K562 (cell line): Measurements from ENCODE around the gene A2ML1. TPM values are rescaled to one million over a fixed set of nuclear protein-coding genes. Genes with fewer than 3 reads are reported as not detected.
A peak's percentile ranks its signal among the peaks of the same experiment; 100 is the strongest.

ENCODE experiments used
- ATAC-seq: fragments of 200-7000 bp; cut with Tn5 transposase; 3 replicates; pipeline ENCODE4 v1.9.1; 2020; ENCODE audit warnings: moderate library complexity
- BruUV-seq: library from RNA; stranded (reverse); fragments of 400-500 nt; replicated peaks from 2 replicates; lab custom pipeline; 2021; lab: Mats Ljungman, UMichigan
- CTCF ChIA-PET: fragments of 300-600 bp; formaldehyde crosslinking; extraction: SDS; loops from one replicate; lab custom pipeline; 2021; ENCODE audit warnings: low intra/inter-chr PET ratio; lab: Yijun Ruan, JAX
- POLR2A ChIA-PET: fragments of 300-600, 350-650 bp; sonication (Branson Sonifier 250); formaldehyde crosslinking; extraction: SDS; loops from one replicate; lab custom pipeline; 2021; ENCODE audit warnings: antibody characterized with exemption, inconsistent platforms; lab: Yijun Ruan, JAX
- DNase-seq, 4 experiments: peaks; one replicate each; pipeline versions ENCODE4 v3.0.0 to v3.0.0-alpha.2; 2011 to 2018; ENCODE audit warnings: low spot score in 3 of 4, mixed read lengths in 3 of 4; ENCODE audit errors: extremely low read depth in 1 of 4
- FAIRE-seq: peaks from 2 replicates; lab custom pipeline; 2011; peaks lifted over from hg19 to GRCh38; lab: Jason Lieb, UNC
- H2AFZ ChIP-seq: 2 replicates; pipeline ENCODE4 v1.6.0; 2011; ENCODE audit warnings: low read depth, low read length, control low read depth, inconsistent platforms
- H3K27ac ChIP-seq: fragments of 200-600 bp; 3 replicates; pipeline ENCODE4 v1.8.0; 2011; ENCODE audit warnings: low read depth, mild to moderate bottlenecking, control low read depth, inconsistent platforms, low read length, moderate library complexity, mixed read lengths; ENCODE audit errors: extremely low read depth
- H3K27me3 ChIP-seq, 2 experiments: fragments of 300-600 bp in 1 of 2; 2 replicates in 1 of 2; 3 replicates in 1 of 2; pipeline versions ENCODE4 v1.6.0 to v1.8.0; 2011; ENCODE audit warnings: inconsistent platforms in 2 of 2, low read length in 2 of 2, mild to moderate bottlenecking in 1 of 2, mixed read lengths in 1 of 2, moderate library complexity in 1 of 2; ENCODE audit not compliant: control insufficient read depth in 2 of 2, insufficient read depth in 2 of 2
- H3K36me3 ChIP-seq: fragments of 300-600 bp; 3 replicates; pipeline ENCODE4 v1.8.0; 2011; ENCODE audit warnings: mild to moderate bottlenecking, low read length, inconsistent platforms; ENCODE audit not compliant: control insufficient read depth, insufficient read depth
- H3K4me1 ChIP-seq, 2 experiments: fragments of 200-600 bp in 1 of 2; replicated peaks in 1 of 2; 2 replicates in 1 of 2; 3 replicates in 1 of 2; pipeline versions ENCODE4 v1.5.1 to v1.8.0; 2011; ENCODE audit warnings: inconsistent platforms in 2 of 2, low read length in 2 of 2, mild to moderate bottlenecking in 1 of 2, mixed read lengths in 1 of 2, moderate library complexity in 1 of 2; ENCODE audit not compliant: control insufficient read depth in 2 of 2, insufficient read depth in 2 of 2
- H3K4me2 ChIP-seq: 2 replicates; pipeline ENCODE4 v1.6.1; 2011; ENCODE audit warnings: low read length, control low read depth, inconsistent platforms, mixed read lengths; ENCODE audit not compliant: insufficient read depth
- H3K4me3 ChIP-seq: fragments of 200-600 bp; sonication (generic), shearing (Covaris generic); 2 replicates; pipeline ENCODE4 v1.5.1; 2016; ENCODE audit warnings: control low read depth, inconsistent platforms
- H3K79me2 ChIP-seq: fragments of 200-600 bp; 3 replicates; pipeline ENCODE4 v1.8.0; 2011; ENCODE audit warnings: low read length, inconsistent platforms; ENCODE audit not compliant: control insufficient read depth, insufficient read depth
- H3K9ac ChIP-seq, 2 experiments: 2 replicates each; pipeline versions ENCODE4 v1.6.0 to v1.6.1; 2011; ENCODE audit warnings: low read depth in 2 of 2, low read length in 2 of 2, control low read depth in 1 of 2, inconsistent platforms in 1 of 2, mild to moderate bottlenecking in 1 of 2, mixed read lengths in 1 of 2; ENCODE audit not compliant: insufficient read depth in 1 of 2
- H3K9me1 ChIP-seq: one replicate; pipeline ENCODE4 v1.6.0; 2011; ENCODE audit warnings: inconsistent platforms, mild to moderate bottlenecking, low read length, moderate library complexity; ENCODE audit not compliant: control insufficient read depth, insufficient read depth
- H3K9me3 ChIP-seq: replicated peaks from 2 replicates; pipeline ENCODE4 v1.5.1; 2011; ENCODE audit warnings: low read depth, low read length, inconsistent platforms; ENCODE audit not compliant: control insufficient read depth, insufficient read depth
- H4K20me1 ChIP-seq: replicated peaks from 2 replicates; pipeline ENCODE4 v1.6.1; 2011; ENCODE audit warnings: low read length, inconsistent platforms, mixed read lengths; ENCODE audit not compliant: control insufficient read depth, insufficient read depth
- CBFB ChIP-seq: sonication (generic); formaldehyde crosslinking; IDR thresholded peaks from 2 replicates; pipeline ENCODE4 v1.4.0; 2020; ENCODE audit warnings: mild to moderate bottlenecking, missing genetic modification reagents
- HNRNPLL ChIP-seq: fragments of 200-400 bp; formaldehyde crosslinking; IDR thresholded peaks from 2 replicates; pipeline ENCODE4 v1.6.1; 2017; ENCODE audit warnings: low read length, low read depth, mild to moderate bottlenecking; ENCODE audit not compliant: poor library complexity, severe bottlenecking
- NBN ChIP-seq: fragments of 450-650 bp; IDR thresholded peaks from 2 replicates; pipeline ENCODE4 v1.6.1; 2016; ENCODE audit warnings: low read depth, mild to moderate bottlenecking
- PCBP1 ChIP-seq: fragments of 200-400 bp; formaldehyde crosslinking; IDR thresholded peaks from 2 replicates; pipeline ENCODE4 v1.6.1; 2018; ENCODE audit warnings: mild to moderate bottlenecking, low read depth, low read length; ENCODE audit not compliant: poor library complexity, severe bottlenecking
- PCBP2 ChIP-seq: fragments of 200-400 bp; formaldehyde crosslinking; IDR thresholded peaks from 2 replicates; pipeline ENCODE4 v1.6.1; 2018; ENCODE audit warnings: low read length, low read depth, mild to moderate bottlenecking, moderate library complexity; ENCODE audit not compliant: poor library complexity, severe bottlenecking
- TBL1XR1 ChIP-seq, 2 experiments: IDR thresholded peaks; 2 replicates each; pipeline ENCODE4 v1.6.1; 2012; ENCODE audit warnings: improper control_type of control experiment in 2 of 2, low read length in 2 of 2, mild to moderate bottlenecking in 1 of 2
- ZNF140 ChIP-seq: fragments of 250-450 bp; sonication (Bioruptor Pico); IDR thresholded peaks from 2 replicates; pipeline ENCODE4 v1.8.0; 2021; ENCODE audit warnings: moderate library complexity, mild to moderate bottlenecking, inconsistent platforms
- ZNF507 ChIP-seq: conservative IDR thresholded peaks from 2 replicates; pipeline ENCODE4 v1.6.1; 2017; ENCODE audit warnings: missing genetic modification characterization, missing compliant biosample characterization
- whole genome bisulfite sequencing: fragments of 100-300 bp; shearing (Covaris generic); methylation state at CpG from one replicate; pipeline ENCODE4 v1.1.6; 2016; ENCODE audit warnings: low coverage, mixed read lengths; ENCODE audit not compliant: insufficient coverage; ENCODE audit errors: missing lambda C conversion rate; 5-methylcytosine and 5-hydroxymethylcytosine counted together
- in situ Hi-C: fragments of 300-500 bp; cut with MboI; formaldehyde crosslinking; loops from 4 replicates; pipeline ENCODE4 v1.15.0; 2018; ENCODE audit warnings: inconsistent platforms, mixed read lengths
- intact Hi-C: fragments of 100-400 bp; cut with micrococcal nuclease; formaldehyde crosslinking; loops from 2 replicates; pipeline ENCODE4 v1.14.2; 2022
- polyA plus RNA-seq, 8 experiments: library from polyadenylated mRNA; depleted of rRNA in 4 of 8; stranded (reverse) in 5 of 8; unstranded in 3 of 8; fragments of >200 nt; fragmentation: Nextera tagmentation in 2 of 8; fragmentation: Illumina TruSeq in 1 of 8; extraction: Ambion mirVana in 2 of 8; extraction: Trizol in 1 of 8; gene quantifications; 2 replicates each; pipeline versions ENCODE4 v1.2.1 to v1.2.3, GENCODE V29; 2011 to 2014; ENCODE audit warnings: inconsistent platforms in 1 of 8, missing spikeins in 1 of 8
- total RNA-seq, 7 experiments: library from RNA; depleted of rRNA in 6 of 7; stranded (reverse); fragments of >200 nt in 6 of 7; fragmentation: Illumina TruSeq in 2 of 7; extraction: Trizol in 2 of 7; gene quantifications; 2 replicates each; pipeline versions ENCODE4 v1.2.1 to v1.2.3, GENCODE V29; 2011 to 2021; ENCODE audit warnings: low replicate concordance in 1 of 7
- TF ChIP-seq, protein P1 (sequence below): IDR thresholded peaks from 2 replicates; pipeline ENCODE4 v1.6.1; 2012; ENCODE audit warnings: low read depth, low read length, improper control_type of control experiment, borderline replicate concordance
- TF ChIP-seq, protein P2 (sequence below), 2 experiments: fragments of 150-350 bp in 1 of 2; IDR thresholded peaks; 2 replicates each; pipeline ENCODE4 v1.6.1; 2012 to 2016; ENCODE audit warnings: low read depth in 2 of 2, low read length in 2 of 2, mild to moderate bottlenecking in 1 of 2, moderate library complexity in 1 of 2
- TF ChIP-seq, protein P3 (sequence below): fragments of 450-650 bp; IDR thresholded peaks from 2 replicates; pipeline ENCODE4 v1.6.1; 2018; ENCODE audit warnings: mild to moderate bottlenecking, low read depth; ENCODE audit not compliant: partially characterized antibody

Gene A2ML1
- total and polyA plus RNA-seq, 9 of the 15 experiments (the other 6 are each of a cell fraction or from before 2014, with no cell fraction given) = 0.04 to 0.47 (median 0.13) TPM

DNA sequence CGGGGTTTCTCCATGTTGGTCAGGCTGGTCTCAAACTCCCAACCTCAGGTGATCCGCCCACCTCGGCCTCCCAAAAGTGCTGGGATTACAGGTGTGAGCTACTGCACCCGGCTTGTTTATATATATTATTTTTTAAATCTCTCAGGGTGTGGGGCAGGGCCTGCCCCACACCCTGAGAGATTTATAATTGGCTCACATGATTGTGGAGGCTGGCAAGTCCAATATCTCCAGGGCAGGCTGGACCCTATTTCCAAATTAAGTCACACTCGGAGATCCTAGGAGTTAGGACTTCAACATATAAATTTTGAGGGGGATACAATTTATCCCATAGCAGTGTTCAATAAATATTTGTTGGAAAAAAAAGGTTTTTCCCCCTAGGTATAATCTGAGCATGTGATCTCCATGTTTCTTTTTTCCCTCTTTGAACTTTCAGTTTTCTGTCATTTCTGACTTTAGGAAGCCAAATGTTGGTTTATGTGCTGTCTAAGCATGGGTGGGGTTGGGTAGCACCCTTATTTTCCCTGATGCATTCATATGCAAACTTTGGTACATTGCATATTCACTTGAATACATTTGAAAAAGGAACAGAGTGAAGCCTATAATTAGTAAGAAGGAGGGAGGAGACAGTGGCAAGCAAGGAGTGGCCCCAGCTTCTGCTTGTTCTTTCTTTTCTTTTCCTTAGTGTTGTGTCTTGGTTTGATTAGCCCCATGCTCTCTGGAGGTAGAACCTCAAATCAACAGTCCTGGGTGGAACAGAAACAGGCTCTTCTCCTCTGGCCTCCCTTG lies 8.7 kb upstream of the A2ML1 start:
- Histone ChIP-seq H3K27me3 (no peaks in the 10 kb centered on the region), H3K27ac (no peak overlapping the region), H3K36me3 (no peaks in the 10 kb centered on the region), H3K9me1 (no peaks in the 10 kb centered on the region), H3K9me3 (no peaks in the 10 kb centered on the region), H3K4me2 (no peak overlapping the region), H3K9ac (no peak overlapping the region), H3K79me2 (no peaks in the 10 kb centered on the region), H3K4me3 (no peak overlapping the region), H2AFZ (peak overlapping the region; percentile 59), H4K20me1 (no peaks in the 10 kb centered on the region), H3K4me1 (peaks cover 0 to 5% of the 10 kb centered on the region in 2 experiments; a peak in 3 of 5 replicates)
- BruUV-seq = no TSS peak
- intact Hi-C loops (no loop called here), in situ Hi-C loops (no loop called here)
- DNase-seq (peak in 1 of 4 experiments; percentile 14), FAIRE-seq (no peak), ATAC-seq (no peak)
- ChIA-PET CTCF (no interaction called here), POLR2A (no interaction called here)
- WGBS = 69% methylated on average over 4 of the region's 5 CpGs
- TF ChIP-seq, protein P1, sequence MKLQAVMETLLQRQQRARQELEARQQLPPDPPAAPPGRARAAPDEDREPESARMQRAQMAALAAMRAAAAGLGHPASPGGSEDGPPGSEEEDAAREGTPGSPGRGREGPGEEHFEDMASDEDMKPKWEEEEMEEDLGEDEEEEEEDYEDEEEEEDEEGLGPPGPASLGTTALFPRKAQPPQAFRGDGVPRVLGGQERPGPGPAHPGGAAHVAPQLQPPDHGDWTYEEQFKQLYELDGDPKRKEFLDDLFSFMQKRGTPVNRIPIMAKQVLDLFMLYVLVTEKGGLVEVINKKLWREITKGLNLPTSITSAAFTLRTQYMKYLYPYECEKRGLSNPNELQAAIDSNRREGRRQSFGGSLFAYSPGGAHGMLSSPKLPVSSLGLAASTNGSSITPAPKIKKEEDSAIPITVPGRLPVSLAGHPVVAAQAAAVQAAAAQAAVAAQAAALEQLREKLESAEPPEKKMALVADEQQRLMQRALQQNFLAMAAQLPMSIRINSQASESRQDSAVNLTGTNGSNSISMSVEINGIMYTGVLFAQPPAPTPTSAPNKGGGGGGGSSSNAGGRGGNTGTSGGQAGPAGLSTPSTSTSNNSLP = no peak
- TF ChIP-seq ZNF507 (no peak), CBFB (CRISPR knock-in tag) (no peak), PCBP1 (no peak), HNRNPLL (no peak), TBL1XR1 (IDR thresholded peaks at IDR 0.05; ENCODE audit: low read length in 2 of 2) (no peak), ZNF140 (no peak), PCBP2 (no peak), NBN (no peak)
- TF ChIP-seq, protein P2, sequence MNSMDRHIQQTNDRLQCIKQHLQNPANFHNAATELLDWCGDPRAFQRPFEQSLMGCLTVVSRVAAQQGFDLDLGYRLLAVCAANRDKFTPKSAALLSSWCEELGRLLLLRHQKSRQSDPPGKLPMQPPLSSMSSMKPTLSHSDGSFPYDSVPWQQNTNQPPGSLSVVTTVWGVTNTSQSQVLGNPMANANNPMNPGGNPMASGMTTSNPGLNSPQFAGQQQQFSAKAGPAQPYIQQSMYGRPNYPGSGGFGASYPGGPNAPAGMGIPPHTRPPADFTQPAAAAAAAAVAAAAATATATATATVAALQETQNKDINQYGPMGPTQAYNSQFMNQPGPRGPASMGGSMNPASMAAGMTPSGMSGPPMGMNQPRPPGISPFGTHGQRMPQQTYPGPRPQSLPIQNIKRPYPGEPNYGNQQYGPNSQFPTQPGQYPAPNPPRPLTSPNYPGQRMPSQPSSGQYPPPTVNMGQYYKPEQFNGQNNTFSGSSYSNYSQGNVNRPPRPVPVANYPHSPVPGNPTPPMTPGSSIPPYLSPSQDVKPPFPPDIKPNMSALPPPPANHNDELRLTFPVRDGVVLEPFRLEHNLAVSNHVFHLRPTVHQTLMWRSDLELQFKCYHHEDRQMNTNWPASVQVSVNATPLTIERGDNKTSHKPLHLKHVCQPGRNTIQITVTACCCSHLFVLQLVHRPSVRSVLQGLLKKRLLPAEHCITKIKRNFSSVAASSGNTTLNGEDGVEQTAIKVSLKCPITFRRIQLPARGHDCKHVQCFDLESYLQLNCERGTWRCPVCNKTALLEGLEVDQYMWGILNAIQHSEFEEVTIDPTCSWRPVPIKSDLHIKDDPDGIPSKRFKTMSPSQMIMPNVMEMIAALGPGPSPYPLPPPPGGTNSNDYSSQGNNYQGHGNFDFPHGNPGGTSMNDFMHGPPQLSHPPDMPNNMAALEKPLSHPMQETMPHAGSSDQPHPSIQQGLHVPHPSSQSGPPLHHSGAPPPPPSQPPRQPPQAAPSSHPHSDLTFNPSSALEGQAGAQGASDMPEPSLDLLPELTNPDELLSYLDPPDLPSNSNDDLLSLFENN (IDR thresholded peaks at IDR 0.05; ENCODE audit: low read depth in 2 of 2, low read length in 2 of 2) = no peak
- TF ChIP-seq, protein P3, sequence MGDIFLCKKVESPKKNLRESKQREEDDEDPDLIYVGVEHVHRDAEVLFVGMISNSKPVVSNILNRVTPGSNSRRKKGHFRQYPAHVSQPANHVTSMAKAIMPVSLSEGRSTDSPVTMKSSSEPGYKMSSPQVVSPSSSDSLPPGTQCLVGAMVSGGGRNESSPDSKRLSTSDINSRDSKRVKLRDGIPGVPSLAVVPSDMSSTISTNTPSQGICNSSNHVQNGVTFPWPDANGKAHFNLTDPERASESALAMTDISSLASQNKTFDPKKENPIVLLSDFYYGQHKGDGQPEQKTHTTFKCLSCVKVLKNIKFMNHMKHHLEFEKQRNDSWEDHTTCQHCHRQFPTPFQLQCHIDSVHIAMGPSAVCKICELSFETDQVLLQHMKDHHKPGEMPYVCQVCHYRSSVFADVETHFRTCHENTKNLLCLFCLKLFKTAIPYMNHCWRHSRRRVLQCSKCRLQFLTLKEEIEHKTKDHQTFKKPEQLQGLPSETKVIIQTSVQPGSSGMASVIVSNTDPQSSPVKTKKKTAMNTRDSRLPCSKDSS = no peak
